ENCODE results near the gene GIMAP6. TPM values are rescaled to one million over a fixed set of nuclear protein-coding genes. Genes with fewer than 3 reads are reported as not detected.
"Not testable (repeated sequence)": the region's sequence is repeated elsewhere in the genome, so short reads cannot be mapped to it uniquely, and the experiment has no call there.

GIMAP6 gene
- total RNA-seq, result 10 to 100 TPM; 14.8 to 20.0 (median 18.1) TPM

DNA sequence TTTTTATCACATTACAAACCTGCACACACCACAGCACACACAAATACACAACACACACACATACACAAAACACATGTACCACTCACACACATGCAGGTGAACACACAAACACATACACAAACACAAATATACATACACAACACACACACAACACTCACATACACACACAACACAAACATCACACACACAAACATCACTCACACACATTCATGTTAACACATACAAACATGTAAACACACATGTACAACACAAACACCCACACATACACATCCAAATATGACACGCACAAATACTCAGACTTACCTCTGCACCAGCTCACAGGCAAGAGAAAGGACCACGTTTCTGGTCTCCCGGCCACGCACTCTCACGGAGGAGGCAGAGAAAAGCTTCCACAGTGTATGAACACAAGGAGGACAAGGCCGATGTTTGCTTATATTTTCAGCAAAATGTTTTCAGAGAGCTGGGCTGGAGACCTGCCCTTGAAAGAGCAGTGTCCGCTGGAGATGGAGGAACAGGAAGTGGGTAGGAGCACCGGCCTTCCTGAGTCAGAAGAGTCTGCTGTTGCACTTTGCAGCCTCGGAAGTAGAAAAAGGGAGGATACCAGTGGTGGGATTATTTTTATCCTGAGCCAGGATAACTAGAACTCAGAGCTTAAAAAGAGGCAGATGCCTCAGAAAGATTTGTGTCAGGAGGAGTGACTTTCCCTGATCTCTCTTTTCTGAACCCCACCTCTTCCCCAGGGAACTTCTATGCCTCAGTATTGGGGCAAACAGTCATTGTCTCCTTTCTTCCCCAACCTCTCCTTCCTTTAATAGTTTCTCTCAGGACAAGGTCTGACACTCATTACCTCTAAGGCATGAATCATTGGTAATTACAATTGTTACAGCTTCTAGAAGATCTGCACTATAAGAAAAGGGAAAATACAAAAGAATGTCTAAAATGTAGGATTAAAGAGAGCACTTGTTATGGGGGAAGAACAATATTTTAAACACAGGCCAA lies at the start of gene GIMAP6:
Gene GIMAP6, minus strand, starts transcription at position 520 of the 999 bp plus-strand sequence. CDS start 2,243 bp downstream, outside the sequence.
- DNase-seq (peak; percentile 25), ATAC-seq (peak; percentile 65 to 70)
- peaks cover 84% of the 10 kb centered on the region for H3K4me1 Mint-ChIP-seq (ENCODE audit: low read depth)
- peaks cover 38% of the 10 kb centered on the region for H3K36me3 Mint-ChIP-seq (ENCODE audit: insufficient read depth)
- no peaks in the 10 kb centered on the region for H3K27me3 Mint-ChIP-seq (ENCODE audit: low read depth)
- H3K4me3 Mint-ChIP-seq, result peak within 1 kb of the TSS; percentile 93
- H3K9me3 Mint-ChIP-seq, result peaks cover 23% of the 10 kb centered on the region

DNA sequence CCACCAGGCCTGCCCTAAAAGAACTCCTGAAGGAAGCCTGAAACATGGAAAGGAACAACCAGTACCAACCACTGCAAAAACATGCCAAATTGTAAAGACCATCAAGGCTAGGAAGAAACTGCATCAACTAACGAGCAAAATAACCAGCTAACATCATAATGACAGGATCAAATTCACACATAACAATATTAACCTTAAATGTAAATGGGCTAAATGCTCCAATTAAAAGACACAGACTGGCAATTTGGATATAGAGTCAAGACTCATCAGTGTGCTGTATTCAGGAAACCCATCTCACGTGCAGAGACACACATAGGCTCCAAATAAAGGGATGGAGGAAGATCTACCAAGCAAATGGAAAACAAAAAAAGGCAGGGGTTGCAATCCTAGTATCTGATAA lies 48.2 kb upstream of the GIMAP6 start:
- not testable (repeated sequence) for H3K4me3 Mint-ChIP-seq; H3K27me3 Mint-ChIP-seq (ENCODE audit: low read depth); ATAC-seq; DNase-seq
- H3K4me1 Mint-ChIP-seq (ENCODE audit: low read depth), result peaks cover 86% of the 10 kb centered on the region
- peaks cover 17% of the 10 kb centered on the region for H3K9me3 Mint-ChIP-seq
- H3K36me3 Mint-ChIP-seq (ENCODE audit: insufficient read depth), result peaks cover 21% of the 10 kb centered on the region

DNA sequence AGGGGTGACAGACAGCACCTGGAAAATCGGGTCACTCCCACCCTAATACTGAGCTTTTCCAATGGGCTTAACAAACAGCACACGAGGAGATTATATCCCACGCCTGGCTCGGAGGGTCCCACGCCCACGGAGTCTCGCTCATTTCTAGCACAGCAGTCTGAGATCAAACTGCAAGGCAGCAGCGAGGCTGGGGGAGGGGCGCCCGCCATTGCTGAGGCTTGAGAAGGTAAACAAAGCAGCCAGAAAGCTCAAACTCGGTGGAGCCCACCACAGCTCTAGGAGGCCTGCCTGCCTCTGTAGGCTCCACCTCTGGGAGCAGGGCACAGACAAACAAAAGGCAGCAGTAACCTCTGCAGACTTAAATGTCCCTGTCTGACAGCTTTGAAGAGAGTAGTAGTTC lies 46.4 kb upstream of the GIMAP6 start:
- Mint-ChIP-seq H3K4me1 (ENCODE audit: low read depth) (peaks cover 81% of the 10 kb centered on the region), H3K4me3 (peak overlapping the region; percentile 63), H3K36me3 (ENCODE audit: insufficient read depth) (peaks cover 21% of the 10 kb centered on the region), H3K9me3 (peaks cover 17% of the 10 kb centered on the region)
- ATAC-seq; DNase-seq; H3K27me3 Mint-ChIP-seq (ENCODE audit: low read depth): not testable (repeated sequence)

DNA sequence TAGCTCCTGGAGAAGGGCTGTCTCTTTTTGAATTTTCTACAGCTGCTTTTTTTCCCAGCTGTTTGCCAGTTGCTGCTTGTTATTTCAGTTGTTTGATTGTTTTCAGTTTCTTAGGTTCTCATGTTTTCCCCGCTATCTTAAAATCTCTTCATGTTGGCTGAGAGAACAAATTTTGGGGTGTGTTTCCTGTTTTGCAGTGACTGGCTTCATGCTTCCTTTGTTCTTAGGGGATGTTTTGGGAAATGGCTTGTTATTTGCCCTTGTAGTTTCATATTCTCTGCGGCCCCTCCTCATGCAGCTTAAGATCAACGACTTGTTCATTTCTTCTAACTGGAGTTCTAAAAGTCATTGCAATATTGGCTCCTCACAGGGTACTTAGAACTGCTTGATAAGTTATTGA lies 44.7 kb upstream of the GIMAP6 start:
- peaks cover 18% of the 10 kb centered on the region for H3K36me3 Mint-ChIP-seq (ENCODE audit: insufficient read depth)
- H3K4me1 Mint-ChIP-seq (ENCODE audit: low read depth), result peaks cover 78% of the 10 kb centered on the region
- peaks cover 12% of the 10 kb centered on the region for H3K9me3 Mint-ChIP-seq
- peak overlapping the region; percentile 35 for H3K4me3 Mint-ChIP-seq
- not testable (repeated sequence) for H3K27me3 Mint-ChIP-seq (ENCODE audit: low read depth); DNase-seq
- peak; percentile 69 to 93 for ATAC-seq

DNA sequence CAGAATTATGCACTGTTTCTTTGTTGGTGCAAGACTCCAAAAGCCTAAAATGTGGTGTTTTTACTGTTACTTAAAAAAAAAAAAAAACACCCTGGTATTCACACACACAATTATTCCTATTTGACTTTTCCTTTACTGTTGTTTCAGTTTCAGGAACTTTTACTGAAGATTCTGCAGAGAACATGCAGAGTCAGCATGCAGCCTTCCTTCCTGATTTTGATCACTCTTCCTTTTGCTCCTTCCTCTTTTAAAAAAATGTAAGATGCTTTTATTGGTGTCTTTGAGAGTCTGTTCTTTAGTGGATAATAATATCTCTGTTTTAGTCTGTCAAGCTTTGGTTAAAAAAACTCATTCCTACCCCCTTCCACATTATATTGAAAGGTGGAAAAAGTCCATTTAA lies 44.1 kb upstream of the GIMAP6 start:
- peak in 1 of 2 donors; percentile 14 for ATAC-seq
- H3K36me3 Mint-ChIP-seq (ENCODE audit: insufficient read depth), result peaks cover 20% of the 10 kb centered on the region
- DNase-seq; H3K27me3 Mint-ChIP-seq (ENCODE audit: low read depth): not testable (repeated sequence)
- peaks cover 12% of the 10 kb centered on the region for H3K9me3 Mint-ChIP-seq
- peak overlapping the region; percentile 35 for H3K4me3 Mint-ChIP-seq
- H3K4me1 Mint-ChIP-seq (ENCODE audit: low read depth), result peaks cover 78% of the 10 kb centered on the region

DNA sequence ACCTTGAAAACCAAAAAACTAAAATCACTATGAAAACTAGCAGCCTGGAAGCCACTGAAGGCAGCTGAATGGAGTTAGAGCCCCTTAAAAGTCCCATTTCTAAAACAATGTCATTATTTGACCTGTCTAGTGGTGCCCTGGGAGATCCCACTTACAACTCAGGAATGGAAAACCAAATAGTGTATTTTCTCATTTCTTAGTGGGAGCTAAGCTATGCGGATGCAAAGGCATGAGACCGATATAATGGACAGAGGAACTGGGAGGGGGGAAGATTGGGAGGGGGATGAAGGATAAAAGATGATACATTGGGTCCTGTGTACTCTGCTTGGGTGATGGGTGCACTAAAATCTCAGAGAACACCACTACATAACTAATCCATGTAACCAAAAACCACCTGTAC lies 43.5 kb upstream of the GIMAP6 start:
- H3K27me3 Mint-ChIP-seq (ENCODE audit: low read depth), result no peaks in the 10 kb centered on the region
- peaks cover 12% of the 10 kb centered on the region for H3K9me3 Mint-ChIP-seq
- ATAC-seq (no peak), DNase-seq (no peak)
- H3K4me1 Mint-ChIP-seq (ENCODE audit: low read depth), result peaks cover 78% of the 10 kb centered on the region
- H3K4me3 Mint-ChIP-seq, result peak overlapping the region; percentile 35
- peaks cover 20% of the 10 kb centered on the region for H3K36me3 Mint-ChIP-seq (ENCODE audit: insufficient read depth)

DNA sequence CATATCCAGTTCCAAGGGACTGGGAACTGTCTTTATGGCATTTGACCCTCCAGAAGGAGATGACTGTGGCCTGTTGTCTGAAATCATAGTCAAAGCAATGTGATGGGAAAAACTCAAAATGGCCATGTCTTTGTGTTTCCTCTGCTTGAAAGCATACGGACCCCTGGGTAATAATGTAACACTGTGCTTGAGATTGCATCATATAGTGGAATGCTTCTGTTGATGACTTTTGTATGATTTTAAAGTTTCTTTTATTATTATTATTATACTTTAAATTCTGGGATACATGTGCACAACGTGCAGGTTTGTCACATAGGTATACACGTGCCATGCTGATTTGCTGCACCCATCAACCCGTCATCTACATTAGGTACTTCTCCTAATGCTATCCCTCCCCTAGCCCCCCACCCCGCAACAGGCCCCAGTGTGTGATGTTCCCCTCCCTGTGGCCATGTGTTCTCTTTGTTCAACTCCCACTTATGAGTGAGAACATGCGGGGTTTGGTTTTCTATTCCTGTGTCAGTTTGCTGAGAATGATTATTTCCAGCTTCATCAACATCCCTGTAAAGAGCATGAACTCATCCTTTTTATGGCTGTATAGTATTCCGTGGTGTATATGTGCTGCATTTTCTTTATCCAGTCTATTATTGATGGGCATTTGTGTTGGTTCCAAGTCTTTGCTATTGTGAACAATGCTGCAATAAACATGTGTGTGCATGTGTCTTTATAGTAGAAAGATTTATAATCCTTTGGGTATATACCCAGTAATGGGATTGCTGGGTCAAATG lies 39.8 kb upstream of the GIMAP6 start:
- peaks cover 10% of the 10 kb centered on the region for H3K9me3 Mint-ChIP-seq
- not testable (repeated sequence) for H3K27me3 Mint-ChIP-seq (ENCODE audit: low read depth); H3K4me3 Mint-ChIP-seq; H3K36me3 Mint-ChIP-seq (ENCODE audit: insufficient read depth); DNase-seq; ATAC-seq
- peaks cover 82% of the 10 kb centered on the region for H3K4me1 Mint-ChIP-seq (ENCODE audit: low read depth)

DNA sequence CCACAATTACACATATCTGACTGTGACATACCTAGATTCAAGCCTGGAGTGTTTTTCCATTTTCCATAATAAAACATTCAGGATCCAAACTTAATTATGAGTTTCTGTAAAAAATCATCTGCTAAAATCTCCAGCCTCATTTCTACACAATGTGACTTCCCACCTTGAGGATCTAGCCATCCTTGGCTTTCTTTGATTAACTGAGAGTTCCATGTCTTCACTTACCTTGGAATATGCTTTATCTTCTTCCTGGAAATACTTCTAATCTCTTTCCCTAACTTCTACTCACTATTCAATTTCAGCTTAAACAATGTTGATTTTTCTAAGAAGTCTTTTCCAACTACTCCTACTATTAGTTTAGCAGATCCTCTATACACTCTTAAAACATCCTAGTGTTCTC lies 36.8 kb upstream of the GIMAP6 start:
- Mint-ChIP-seq H3K9me3 (peaks cover 10% of the 10 kb centered on the region), H3K27me3 (ENCODE audit: low read depth) (no peaks in the 10 kb centered on the region), H3K4me3 (peak overlapping the region; percentile 37), H3K4me1 (ENCODE audit: low read depth) (peaks cover 87% of the 10 kb centered on the region), H3K36me3 (ENCODE audit: insufficient read depth) (peaks cover 8% of the 10 kb centered on the region)
- DNase-seq (no peak), ATAC-seq (no peak)

DNA sequence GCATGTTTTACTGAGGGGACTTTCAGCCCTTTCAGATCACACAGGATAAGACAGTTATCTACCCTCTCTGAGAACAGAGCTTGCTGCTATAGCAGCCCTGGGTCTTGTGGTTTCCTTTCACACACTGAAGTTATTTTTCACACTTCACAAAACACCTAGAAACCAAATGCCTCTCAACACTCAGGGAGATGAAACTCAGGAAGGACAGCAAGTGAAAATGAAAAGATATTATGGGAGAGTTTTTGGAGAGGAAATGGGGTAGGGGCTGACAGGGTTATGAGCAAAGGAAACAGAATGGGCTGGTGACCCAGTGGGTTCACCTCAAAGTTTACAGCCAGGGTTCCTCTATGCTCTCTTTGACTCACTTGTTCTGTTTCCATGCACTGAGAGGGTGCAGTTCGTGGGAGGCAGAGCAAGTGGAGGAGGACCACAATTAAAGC lies 36.3 kb upstream of the GIMAP6 start:
- H3K4me1 Mint-ChIP-seq (ENCODE audit: low read depth), result peaks cover 89% of the 10 kb centered on the region
- ATAC-seq (peak; percentile 77 to 81), DNase-seq (peak; percentile 57)
- H3K27me3 Mint-ChIP-seq (ENCODE audit: low read depth), result no peaks in the 10 kb centered on the region
- H3K4me3 Mint-ChIP-seq, result peak overlapping the region; percentile 37
- H3K36me3 Mint-ChIP-seq (ENCODE audit: insufficient read depth), result peaks cover 8% of the 10 kb centered on the region
- H3K9me3 Mint-ChIP-seq, result peaks cover 10% of the 10 kb centered on the region

DNA sequence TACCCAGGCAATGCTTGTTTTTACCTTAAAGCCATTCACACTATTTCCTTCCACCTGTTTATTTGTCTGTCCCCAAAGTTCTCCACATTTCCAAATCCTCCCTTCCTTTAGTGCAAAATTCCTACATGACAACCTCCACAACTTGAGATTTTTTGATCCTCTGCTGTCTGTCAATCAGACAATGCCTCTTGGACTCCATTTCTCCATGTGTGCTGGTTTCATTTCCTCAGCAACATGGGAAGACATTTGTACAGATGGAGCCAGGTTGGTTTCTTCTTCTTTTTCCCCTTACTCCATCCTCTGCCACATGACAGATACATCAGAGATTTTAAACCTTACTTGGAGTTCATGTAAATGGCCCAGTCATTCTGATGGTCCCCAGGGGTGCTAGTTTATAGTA lies 34.2 kb upstream of the GIMAP6 start:
- ATAC-seq, result no peak
- peak overlapping the region; percentile 2 for H3K4me3 Mint-ChIP-seq
- H3K27me3 Mint-ChIP-seq (ENCODE audit: low read depth), result no peaks in the 10 kb centered on the region

DNA sequence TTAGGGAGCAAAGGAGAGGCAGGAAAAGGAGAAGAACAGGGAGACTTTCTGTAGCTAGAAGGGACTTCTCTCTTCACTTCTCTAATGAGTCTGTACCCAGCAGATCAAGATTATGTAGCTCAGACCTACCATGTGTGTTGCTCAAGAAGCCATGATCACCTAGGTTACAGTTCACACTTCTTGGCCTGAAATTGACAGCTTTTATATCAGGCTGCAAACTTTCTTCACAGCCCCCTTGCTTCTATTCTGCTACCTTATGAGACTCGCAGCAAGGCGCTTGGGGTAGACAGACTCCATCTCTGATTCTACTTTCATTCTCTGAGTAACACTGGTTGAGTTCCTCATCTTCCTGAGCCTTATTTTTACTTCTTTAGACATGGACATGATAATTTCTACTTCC lies 33.7 kb upstream of the GIMAP6 start:
- peaks cover 90% of the 10 kb centered on the region for H3K4me1 Mint-ChIP-seq (ENCODE audit: low read depth)
- DNase-seq (no peak), ATAC-seq (peak; percentile 22 to 25)
- no peaks in the 10 kb centered on the region for H3K27me3 Mint-ChIP-seq (ENCODE audit: low read depth)
- H3K9me3 Mint-ChIP-seq, result peaks cover 4% of the 10 kb centered on the region
- H3K36me3 Mint-ChIP-seq (ENCODE audit: insufficient read depth), result no peaks in the 10 kb centered on the region
- H3K4me3 Mint-ChIP-seq, result peak overlapping the region; percentile 12

More for the DNA sequence above, 34.2 kb upstream of the GIMAP6 start:
- Mint-ChIP-seq H3K36me3 (ENCODE audit: insufficient read depth) (peaks cover 4% of the 10 kb centered on the region), H3K9me3 (peaks cover 4% of the 10 kb centered on the region), H3K4me1 (ENCODE audit: low read depth) (peaks cover 90% of the 10 kb centered on the region)
- DNase-seq, result no peak

DNA sequence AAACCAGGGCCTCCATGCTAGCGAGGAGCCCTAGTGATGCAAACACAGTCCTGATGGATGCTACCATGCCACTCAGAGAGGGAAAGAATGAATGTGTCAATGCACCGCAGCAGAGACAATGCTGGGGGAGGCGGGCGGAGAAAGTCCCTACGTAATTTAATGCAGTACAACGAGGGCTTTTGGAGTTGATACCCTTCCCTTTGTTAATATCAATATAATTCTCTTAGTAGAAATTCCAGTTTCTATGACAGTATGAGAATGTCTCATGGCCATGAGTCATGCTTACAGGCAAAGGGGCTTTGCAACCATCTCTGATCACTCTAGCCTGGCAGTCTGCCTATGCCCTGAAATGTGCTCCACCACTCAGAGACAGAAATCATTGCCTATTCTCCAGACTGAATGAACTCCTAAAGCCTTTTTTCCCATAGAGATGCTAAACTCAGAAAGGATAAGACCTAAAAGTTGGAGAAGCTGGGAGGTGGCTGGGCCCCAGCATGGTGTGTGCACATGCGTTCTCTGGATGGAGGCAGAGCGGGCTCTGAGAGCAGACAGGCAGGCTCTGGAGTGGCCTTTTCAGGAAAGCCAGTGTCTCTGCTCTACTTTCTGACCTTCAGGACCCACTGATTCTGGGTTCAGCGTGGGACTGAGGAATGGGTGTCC lies 33.0 kb upstream of the GIMAP6 start:
- H3K9me3 Mint-ChIP-seq, result peaks cover 4% of the 10 kb centered on the region
- peak; percentile 50 for DNase-seq
- no peaks in the 10 kb centered on the region for H3K27me3 Mint-ChIP-seq (ENCODE audit: low read depth)
- H3K4me3 Mint-ChIP-seq, result peak overlapping the region; percentile 23
- H3K4me1 Mint-ChIP-seq (ENCODE audit: low read depth), result peaks cover 88% of the 10 kb centered on the region
- ATAC-seq, result peak; percentile 62 to 63
- H3K36me3 Mint-ChIP-seq (ENCODE audit: insufficient read depth), result no peaks in the 10 kb centered on the region

DNA sequence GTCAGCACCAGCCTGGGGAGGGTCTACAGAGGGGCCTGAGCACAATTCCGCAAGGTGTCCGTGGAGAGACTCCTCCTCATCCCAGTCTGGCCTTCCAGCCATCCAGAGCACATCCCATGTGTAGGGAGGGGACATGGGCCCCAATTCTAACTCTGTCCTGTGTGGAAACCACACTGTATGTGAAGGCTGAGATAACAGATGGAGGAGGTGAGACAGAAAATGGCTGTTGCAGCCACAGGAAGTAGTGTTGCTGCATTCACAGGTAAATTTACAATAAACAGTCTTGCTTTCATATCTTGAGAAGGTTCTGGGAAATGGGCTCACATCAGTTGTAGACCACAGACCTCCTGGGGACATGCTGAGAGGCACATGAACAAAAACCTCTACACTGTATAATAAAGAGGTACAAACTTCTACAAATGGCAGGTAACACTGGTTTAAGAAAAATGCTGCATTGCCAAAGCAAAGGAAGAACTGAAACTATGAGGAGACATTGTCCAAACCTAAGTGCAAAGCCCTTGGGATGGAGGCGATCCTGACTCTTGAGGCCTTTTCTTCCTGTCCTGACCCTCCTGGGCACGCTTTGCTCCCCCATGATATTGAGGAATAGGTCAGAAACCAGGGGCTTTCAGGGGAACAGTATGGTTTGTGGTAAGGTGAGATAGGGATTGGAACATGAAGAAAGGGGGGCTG lies 31.8 kb upstream of the GIMAP6 start:
- ATAC-seq (no peak), DNase-seq (no peak)
- peaks cover 79% of the 10 kb centered on the region for H3K4me1 Mint-ChIP-seq (ENCODE audit: low read depth)
- H3K4me3 Mint-ChIP-seq, result peak overlapping the region; percentile 33
- no peaks in the 10 kb centered on the region for H3K27me3 Mint-ChIP-seq (ENCODE audit: low read depth)
- H3K36me3 Mint-ChIP-seq (ENCODE audit: insufficient read depth), result peaks cover 2% of the 10 kb centered on the region
- peaks cover 3% of the 10 kb centered on the region for H3K9me3 Mint-ChIP-seq

Data from activated T-cell treated with anti-CD3 and anti-CD28 coated beads, Interleukin-2, amount 50 U/mL, for 4 hours (primary cell).